GM12878 (cell line): Measurements from ENCODE around the gene FLOT1. TPM values are rescaled to one million over a fixed set of nuclear protein-coding genes. Genes with fewer than 3 reads are reported as not detected.

ENCODE experiments used
- CEBPB ChIP-seq, 2 experiments: fragments of 150-350 bp in 1 of 2; IDR thresholded peaks; 2 replicates each; pipeline ENCODE4 v1.6.1; 2012 to 2014; ENCODE audit warnings: low read depth in 2 of 2, low read length in 2 of 2, borderline replicate concordance in 1 of 2, inconsistent platforms in 1 of 2
- CHD1 ChIP-seq: IDR thresholded peaks from 2 replicates; pipeline ENCODE4 v1.6.1; 2012; ENCODE audit warnings: low read depth, low read length, improper control_type of control experiment
- CREM ChIP-seq: IDR thresholded peaks from 2 replicates; pipeline ENCODE4 v1.6.1; 2014; ENCODE audit warnings: antibody characterized with exemption, low read depth
- MXI1 ChIP-seq: fragments of 150-350 bp; IDR thresholded peaks from 2 replicates; pipeline ENCODE4 v1.6.1; 2011; ENCODE audit warnings: low read depth, mild to moderate bottlenecking, inconsistent platforms, low read length, improper control_type of control experiment
- polyA plus RNA-seq, 11 experiments: library from polyadenylated mRNA; depleted of rRNA in 4 of 11; unstranded in 6 of 11; stranded (reverse) in 5 of 11; fragments of >200 nt; fragmentation: Nextera tagmentation in 4 of 11; fragmentation: Illumina TruSeq in 1 of 11; extraction: Ambion mirVana in 4 of 11; extraction: Trizol in 1 of 11; gene quantifications; 1 replicate in 1 of 11; 2 replicates in 10 of 11; pipeline versions ENCODE4 v1.2.1 to v1.2.3, GENCODE V29; 2011 to 2016; ENCODE audit warnings: inconsistent platforms in 2 of 11, missing spikeins in 2 of 11, low read depth in 1 of 11
- total RNA-seq, 4 experiments: library from RNA; depleted of rRNA in 3 of 4; stranded (reverse); fragments of >200 nt in 3 of 4; fragmentation: Illumina TruSeq in 1 of 4; extraction: Trizol in 1 of 4; gene quantifications; 2 replicates each; pipeline versions ENCODE4 v1.2.1 to v1.2.3, GENCODE V29; 2013 to 2021
- TF ChIP-seq, protein P1 (sequence below): IDR thresholded peaks from 2 replicates; pipeline ENCODE4 v1.6.1; 2012; ENCODE audit warnings: mild to moderate bottlenecking, low read depth, low read length
- TF ChIP-seq, protein P2 (sequence below): IDR thresholded peaks from 2 replicates; pipeline ENCODE4 v1.6.1; 2012; ENCODE audit warnings: improper control_type of control experiment, low read depth, low read length; ENCODE audit not compliant: insufficient replicate concordance
- TF ChIP-seq, protein P3 (sequence below): fragments of 450-650 bp; formaldehyde crosslinking; IDR thresholded peaks from 2 replicates; pipeline ENCODE4 v1.4.0; 2020; ENCODE audit warnings: mild to moderate bottlenecking, moderate library complexity
- TF ChIP-seq, protein P4 (sequence below): fragments of 450-650 bp; IDR thresholded peaks from 2 replicates; pipeline ENCODE4 v1.6.1; 2016; ENCODE audit warnings: mild to moderate bottlenecking, moderate library complexity, borderline replicate concordance
- TF ChIP-seq, protein P5 (sequence below): IDR thresholded peaks from 2 replicates; pipeline ENCODE4 v1.6.1; 2011; ENCODE audit warnings: borderline replicate concordance, low read depth, mild to moderate bottlenecking, moderate library complexity, mixed read lengths, low read length; ENCODE audit not compliant: insufficient read depth; ENCODE audit errors: extremely low read length

Gene FLOT1
- total and polyA plus RNA-seq, 10 of the 15 experiments (the other 5 are each of a cell fraction or from before 2014, with no cell fraction given), result 12.3 to 153 (median 112) TPM

DNA sequence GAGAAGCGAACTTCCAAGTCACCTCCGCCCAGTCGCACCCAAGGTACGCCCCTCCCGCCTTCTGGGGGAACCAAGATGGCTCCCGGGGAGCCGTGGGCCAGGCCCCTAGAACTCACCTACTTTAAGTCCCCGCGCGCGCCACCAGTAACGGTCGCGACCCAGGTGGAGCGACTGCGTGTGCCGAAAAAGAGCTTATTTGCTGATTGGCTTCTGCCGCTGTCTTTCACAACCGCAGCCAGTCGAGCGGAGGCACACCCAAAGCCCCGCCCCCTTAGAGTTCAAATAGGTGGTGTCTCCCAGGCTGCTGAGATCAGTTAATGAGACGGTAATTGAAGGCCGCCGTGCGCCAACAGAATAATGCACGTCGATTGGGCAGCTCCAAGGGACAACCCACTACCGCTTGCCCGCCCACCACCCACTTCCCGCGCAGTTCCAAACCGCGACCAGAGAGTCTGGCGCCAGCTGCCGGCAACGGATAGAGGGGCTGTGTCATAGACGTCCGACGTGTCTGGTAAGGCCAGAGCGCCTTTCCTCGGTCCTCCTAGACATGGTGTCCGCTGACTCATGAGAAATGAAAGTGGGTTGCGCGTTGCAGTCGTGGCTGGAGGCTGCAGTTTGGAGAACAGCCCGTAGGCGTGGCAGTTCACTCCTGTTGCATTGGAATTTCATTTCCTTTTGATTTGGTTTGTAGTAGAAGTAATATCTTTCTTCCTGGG is 25.2 kb downstream of the FLOT1 start, which contains the start of gene MDC1 (continued):
- TF ChIP-seq, protein P1, sequence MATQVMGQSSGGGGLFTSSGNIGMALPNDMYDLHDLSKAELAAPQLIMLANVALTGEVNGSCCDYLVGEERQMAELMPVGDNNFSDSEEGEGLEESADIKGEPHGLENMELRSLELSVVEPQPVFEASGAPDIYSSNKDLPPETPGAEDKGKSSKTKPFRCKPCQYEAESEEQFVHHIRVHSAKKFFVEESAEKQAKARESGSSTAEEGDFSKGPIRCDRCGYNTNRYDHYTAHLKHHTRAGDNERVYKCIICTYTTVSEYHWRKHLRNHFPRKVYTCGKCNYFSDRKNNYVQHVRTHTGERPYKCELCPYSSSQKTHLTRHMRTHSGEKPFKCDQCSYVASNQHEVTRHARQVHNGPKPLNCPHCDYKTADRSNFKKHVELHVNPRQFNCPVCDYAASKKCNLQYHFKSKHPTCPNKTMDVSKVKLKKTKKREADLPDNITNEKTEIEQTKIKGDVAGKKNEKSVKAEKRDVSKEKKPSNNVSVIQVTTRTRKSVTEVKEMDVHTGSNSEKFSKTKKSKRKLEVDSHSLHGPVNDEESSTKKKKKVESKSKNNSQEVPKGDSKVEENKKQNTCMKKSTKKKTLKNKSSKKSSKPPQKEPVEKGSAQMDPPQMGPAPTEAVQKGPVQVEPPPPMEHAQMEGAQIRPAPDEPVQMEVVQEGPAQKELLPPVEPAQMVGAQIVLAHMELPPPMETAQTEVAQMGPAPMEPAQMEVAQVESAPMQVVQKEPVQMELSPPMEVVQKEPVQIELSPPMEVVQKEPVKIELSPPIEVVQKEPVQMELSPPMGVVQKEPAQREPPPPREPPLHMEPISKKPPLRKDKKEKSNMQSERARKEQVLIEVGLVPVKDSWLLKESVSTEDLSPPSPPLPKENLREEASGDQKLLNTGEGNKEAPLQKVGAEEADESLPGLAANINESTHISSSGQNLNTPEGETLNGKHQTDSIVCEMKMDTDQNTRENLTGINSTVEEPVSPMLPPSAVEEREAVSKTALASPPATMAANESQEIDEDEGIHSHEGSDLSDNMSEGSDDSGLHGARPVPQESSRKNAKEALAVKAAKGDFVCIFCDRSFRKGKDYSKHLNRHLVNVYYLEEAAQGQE, result no peak
- TF ChIP-seq, protein P2, sequence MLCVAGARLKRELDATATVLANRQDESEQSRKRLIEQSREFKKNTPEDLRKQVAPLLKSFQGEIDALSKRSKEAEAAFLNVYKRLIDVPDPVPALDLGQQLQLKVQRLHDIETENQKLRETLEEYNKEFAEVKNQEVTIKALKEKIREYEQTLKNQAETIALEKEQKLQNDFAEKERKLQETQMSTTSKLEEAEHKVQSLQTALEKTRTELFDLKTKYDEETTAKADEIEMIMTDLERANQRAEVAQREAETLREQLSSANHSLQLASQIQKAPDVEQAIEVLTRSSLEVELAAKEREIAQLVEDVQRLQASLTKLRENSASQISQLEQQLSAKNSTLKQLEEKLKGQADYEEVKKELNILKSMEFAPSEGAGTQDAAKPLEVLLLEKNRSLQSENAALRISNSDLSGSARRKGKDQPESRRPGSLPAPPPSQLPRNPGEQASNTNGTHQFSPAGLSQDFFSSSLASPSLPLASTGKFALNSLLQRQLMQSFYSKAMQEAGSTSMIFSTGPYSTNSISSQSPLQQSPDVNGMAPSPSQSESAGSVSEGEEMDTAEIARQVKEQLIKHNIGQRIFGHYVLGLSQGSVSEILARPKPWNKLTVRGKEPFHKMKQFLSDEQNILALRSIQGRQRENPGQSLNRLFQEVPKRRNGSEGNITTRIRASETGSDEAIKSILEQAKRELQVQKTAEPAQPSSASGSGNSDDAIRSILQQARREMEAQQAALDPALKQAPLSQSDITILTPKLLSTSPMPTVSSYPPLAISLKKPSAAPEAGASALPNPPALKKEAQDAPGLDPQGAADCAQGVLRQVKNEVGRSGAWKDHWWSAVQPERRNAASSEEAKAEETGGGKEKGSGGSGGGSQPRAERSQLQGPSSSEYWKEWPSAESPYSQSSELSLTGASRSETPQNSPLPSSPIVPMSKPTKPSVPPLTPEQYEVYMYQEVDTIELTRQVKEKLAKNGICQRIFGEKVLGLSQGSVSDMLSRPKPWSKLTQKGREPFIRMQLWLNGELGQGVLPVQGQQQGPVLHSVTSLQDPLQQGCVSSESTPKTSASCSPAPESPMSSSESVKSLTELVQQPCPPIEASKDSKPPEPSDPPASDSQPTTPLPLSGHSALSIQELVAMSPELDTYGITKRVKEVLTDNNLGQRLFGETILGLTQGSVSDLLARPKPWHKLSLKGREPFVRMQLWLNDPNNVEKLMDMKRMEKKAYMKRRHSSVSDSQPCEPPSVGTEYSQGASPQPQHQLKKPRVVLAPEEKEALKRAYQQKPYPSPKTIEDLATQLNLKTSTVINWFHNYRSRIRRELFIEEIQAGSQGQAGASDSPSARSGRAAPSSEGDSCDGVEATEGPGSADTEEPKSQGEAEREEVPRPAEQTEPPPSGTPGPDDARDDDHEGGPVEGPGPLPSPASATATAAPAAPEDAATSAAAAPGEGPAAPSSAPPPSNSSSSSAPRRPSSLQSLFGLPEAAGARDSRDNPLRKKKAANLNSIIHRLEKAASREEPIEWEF, result no peak
- TF ChIP-seq, protein P3, sequence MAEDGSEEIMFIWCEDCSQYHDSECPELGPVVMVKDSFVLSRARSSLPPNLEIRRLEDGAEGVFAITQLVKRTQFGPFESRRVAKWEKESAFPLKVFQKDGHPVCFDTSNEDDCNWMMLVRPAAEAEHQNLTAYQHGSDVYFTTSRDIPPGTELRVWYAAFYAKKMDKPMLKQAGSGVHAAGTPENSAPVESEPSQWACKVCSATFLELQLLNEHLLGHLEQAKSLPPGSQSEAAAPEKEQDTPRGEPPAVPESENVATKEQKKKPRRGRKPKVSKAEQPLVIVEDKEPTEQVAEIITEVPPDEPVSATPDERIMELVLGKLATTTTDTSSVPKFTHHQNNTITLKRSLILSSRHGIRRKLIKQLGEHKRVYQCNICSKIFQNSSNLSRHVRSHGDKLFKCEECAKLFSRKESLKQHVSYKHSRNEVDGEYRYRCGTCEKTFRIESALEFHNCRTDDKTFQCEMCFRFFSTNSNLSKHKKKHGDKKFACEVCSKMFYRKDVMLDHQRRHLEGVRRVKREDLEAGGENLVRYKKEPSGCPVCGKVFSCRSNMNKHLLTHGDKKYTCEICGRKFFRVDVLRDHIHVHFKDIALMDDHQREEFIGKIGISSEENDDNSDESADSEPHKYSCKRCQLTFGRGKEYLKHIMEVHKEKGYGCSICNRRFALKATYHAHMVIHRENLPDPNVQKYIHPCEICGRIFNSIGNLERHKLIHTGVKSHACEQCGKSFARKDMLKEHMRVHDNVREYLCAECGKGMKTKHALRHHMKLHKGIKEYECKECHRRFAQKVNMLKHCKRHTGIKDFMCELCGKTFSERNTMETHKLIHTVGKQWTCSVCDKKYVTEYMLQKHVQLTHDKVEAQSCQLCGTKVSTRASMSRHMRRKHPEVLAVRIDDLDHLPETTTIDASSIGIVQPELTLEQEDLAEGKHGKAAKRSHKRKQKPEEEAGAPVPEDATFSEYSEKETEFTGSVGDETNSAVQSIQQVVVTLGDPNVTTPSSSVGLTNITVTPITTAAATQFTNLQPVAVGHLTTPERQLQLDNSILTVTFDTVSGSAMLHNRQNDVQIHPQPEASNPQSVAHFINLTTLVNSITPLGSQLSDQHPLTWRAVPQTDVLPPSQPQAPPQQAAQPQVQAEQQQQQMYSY (CRISPR knock-in tag), result no peak
- TF ChIP-seq, protein P4, sequence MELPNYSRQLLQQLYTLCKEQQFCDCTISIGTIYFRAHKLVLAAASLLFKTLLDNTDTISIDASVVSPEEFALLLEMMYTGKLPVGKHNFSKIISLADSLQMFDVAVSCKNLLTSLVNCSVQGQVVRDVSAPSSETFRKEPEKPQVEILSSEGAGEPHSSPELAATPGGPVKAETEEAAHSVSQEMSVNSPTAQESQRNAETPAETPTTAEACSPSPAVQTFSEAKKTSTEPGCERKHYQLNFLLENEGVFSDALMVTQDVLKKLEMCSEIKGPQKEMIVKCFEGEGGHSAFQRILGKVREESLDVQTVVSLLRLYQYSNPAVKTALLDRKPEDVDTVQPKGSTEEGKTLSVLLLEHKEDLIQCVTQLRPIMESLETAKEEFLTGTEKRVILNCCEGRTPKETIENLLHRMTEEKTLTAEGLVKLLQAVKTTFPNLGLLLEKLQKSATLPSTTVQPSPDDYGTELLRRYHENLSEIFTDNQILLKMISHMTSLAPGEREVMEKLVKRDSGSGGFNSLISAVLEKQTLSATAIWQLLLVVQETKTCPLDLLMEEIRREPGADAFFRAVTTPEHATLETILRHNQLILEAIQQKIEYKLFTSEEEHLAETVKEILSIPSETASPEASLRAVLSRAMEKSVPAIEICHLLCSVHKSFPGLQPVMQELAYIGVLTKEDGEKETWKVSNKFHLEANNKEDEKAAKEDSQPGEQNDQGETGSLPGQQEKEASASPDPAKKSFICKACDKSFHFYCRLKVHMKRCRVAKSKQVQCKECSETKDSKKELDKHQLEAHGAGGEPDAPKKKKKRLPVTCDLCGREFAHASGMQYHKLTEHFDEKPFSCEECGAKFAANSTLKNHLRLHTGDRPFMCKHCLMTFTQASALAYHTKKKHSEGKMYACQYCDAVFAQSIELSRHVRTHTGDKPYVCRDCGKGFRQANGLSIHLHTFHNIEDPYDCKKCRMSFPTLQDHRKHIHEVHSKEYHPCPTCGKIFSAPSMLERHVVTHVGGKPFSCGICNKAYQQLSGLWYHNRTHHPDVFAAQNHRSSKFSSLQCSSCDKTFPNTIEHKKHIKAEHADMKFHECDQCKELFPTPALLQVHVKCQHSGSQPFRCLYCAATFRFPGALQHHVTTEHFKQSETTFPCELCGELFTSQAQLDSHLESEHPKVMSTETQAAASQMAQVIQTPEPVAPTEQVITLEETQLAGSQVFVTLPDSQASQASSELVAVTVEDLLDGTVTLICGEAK, result peak; percentile 64; the same call in 1 of the 2 replicates
- peak; percentile 95 for TF ChIP-seq CREM
- TF ChIP-seq, protein P5, sequence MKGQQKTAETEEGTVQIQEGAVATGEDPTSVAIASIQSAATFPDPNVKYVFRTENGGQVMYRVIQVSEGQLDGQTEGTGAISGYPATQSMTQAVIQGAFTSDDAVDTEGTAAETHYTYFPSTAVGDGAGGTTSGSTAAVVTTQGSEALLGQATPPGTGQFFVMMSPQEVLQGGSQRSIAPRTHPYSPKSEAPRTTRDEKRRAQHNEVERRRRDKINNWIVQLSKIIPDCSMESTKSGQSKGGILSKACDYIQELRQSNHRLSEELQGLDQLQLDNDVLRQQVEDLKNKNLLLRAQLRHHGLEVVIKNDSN, result no peak
- no peak for TF ChIP-seq CEBPB (IDR thresholded peaks at IDR 0.05; ENCODE audit: borderline replicate concordance in 1 of 2, low read depth in 2 of 2, low read length in 2 of 2)
- TF ChIP-seq MXI1, result peak; percentile 88
- peak; percentile 86; the same call in 1 of the 2 replicates for TF ChIP-seq CHD1
